B cell (primary cell): Measurements from ENCODE around the gene RNF126. TPM values are rescaled to one million over a fixed set of nuclear protein-coding genes. Genes with fewer than 3 reads are reported as not detected.

ENCODE experiments used
- ATAC-seq: fragments of 200-7000 bp; cut with Tn5 transposase; one replicate; pipeline ENCODE4 v1.10.0; 2021; ENCODE audit warnings: low read depth, mild to moderate bottlenecking, moderate number of reproducible peaks, moderate library complexity
- CTCF ChIA-PET: fragments of 350-600 bp; sonication (Branson Sonifier 250); formaldehyde crosslinking; loops from one replicate; lab custom pipeline; 2021; ENCODE audit warnings: antibody characterized with exemption, inconsistent platforms; lab: Charles Lee
- POLR2A ChIA-PET: fragments of 350-600 bp; sonication (Branson Sonifier 250); formaldehyde crosslinking; loops from one replicate; lab custom pipeline; 2021; ENCODE audit warnings: antibody characterized with exemption; lab: Charles Lee
- DNase-seq: peaks from one replicate; pipeline ENCODE4 v3.0.0; 2013
- H2AFZ ChIP-seq: 2 replicates; pipeline ENCODE4 v1.6.1; 2012; ENCODE audit warnings: mild to moderate bottlenecking, low read depth, low read length; ENCODE audit not compliant: insufficient read depth, poor library complexity, severe bottlenecking
- H3K27ac ChIP-seq, 2 donors: 1 replicate in 1 of 2; 2 replicates in 1 of 2; pipeline ENCODE4 v1.5.1; 2012 to 2013; ENCODE audit warnings: low read length in 2 of 2, mild to moderate bottlenecking in 2 of 2, moderate library complexity in 1 of 2
- H3K27me3 ChIP-seq, 4 experiments: fragments of 200-600 bp in 1 of 4; sonication (generic) in 1 of 4; replicated peaks in 1 of 4; 1 replicate in 2 of 4; 2 replicates in 2 of 4; pipeline versions ENCODE4 v1.6.1 to v1.7.0; 2013 to 2016; ENCODE audit warnings: low read length in 3 of 4, mild to moderate bottlenecking in 2 of 4, mixed read lengths in 1 of 4, moderate library complexity in 1 of 4; ENCODE audit not compliant: insufficient read depth in 4 of 4, control insufficient read depth in 3 of 4; ENCODE audit errors: control extremely low read depth in 1 of 4
- H3K36me3 ChIP-seq, 2 experiments: replicated peaks in 1 of 2; 1 replicate in 1 of 2; 2 replicates in 1 of 2; pipeline versions ENCODE4 v1.6.1 to v1.7.1; 2013; ENCODE audit warnings: low read length in 1 of 2; ENCODE audit not compliant: insufficient read depth in 2 of 2, control insufficient read depth in 1 of 2; ENCODE audit errors: control extremely low read depth in 1 of 2, extremely low read depth in 1 of 2
- H3K4me1 ChIP-seq, 2 donors: fragments of 200-600 bp in 1 of 2; sonication (generic) in 1 of 2; 1 replicate in 1 of 2; 2 replicates in 1 of 2; pipeline versions ENCODE4 v1.5.1 to v1.6.1; 2013 to 2017; ENCODE audit warnings: low read length in 2 of 2; ENCODE audit not compliant: control insufficient read depth in 2 of 2, insufficient read depth in 2 of 2
- H3K4me2 ChIP-seq: replicated peaks from 2 replicates; pipeline ENCODE3; 2012; ENCODE audit warnings: mild to moderate bottlenecking, low read depth, low read length; ENCODE audit not compliant: poor library complexity, severe bottlenecking
- H3K4me3 ChIP-seq, 5 experiments: fragments of 200-600 bp in 1 of 5; sonication (generic) in 1 of 5; 1 replicate in 3 of 5; 2 replicates in 2 of 5; pipeline versions ENCODE4 v1.5.1 to v1.7.0; 2011 to 2016; ENCODE audit warnings: low read length in 4 of 5, mild to moderate bottlenecking in 4 of 5, low read depth in 2 of 5, control low read depth in 1 of 5, moderate library complexity in 1 of 5; ENCODE audit not compliant: insufficient read depth in 1 of 5; ENCODE audit errors: control extremely low read depth in 1 of 5, extremely low read depth in 1 of 5
- H3K79me2 ChIP-seq: fragments of 200-600 bp; sonication (generic); one replicate; pipeline ENCODE4 v1.6.0; 2016; ENCODE audit warnings: low read length; ENCODE audit not compliant: control insufficient read depth, insufficient read depth
- H3K9ac ChIP-seq: fragments of 200-600 bp; sonication (generic); 2 replicates; pipeline ENCODE4 v1.6.1; 2017; ENCODE audit warnings: mild to moderate bottlenecking, low read length, moderate library complexity
- H3K9me3 ChIP-seq, 3 donors: one replicate each; pipeline versions ENCODE4 v1.6.1 to v1.7.1; 2013; ENCODE audit warnings: low read length in 2 of 3; ENCODE audit not compliant: control insufficient read depth in 2 of 3, insufficient read depth in 1 of 3; ENCODE audit errors: control extremely low read depth in 1 of 3
- H4K20me1 ChIP-seq: 2 replicates; pipeline ENCODE4 v1.6.0; 2012; ENCODE audit warnings: mild to moderate bottlenecking, low read length; ENCODE audit not compliant: insufficient read depth, control insufficient read depth, poor library complexity, severe bottlenecking
- H3K27ac Mint-ChIP-seq: one replicate; pipeline ENCODE4 v1.8.0; 2021; ENCODE audit warnings: mixed read lengths
- H3K27me3 Mint-ChIP-seq: one replicate; pipeline ENCODE4 v1.8.0; 2021; ENCODE audit warnings: mixed read lengths
- H3K4me1 Mint-ChIP-seq: one replicate; pipeline ENCODE4 v1.8.0; 2021; ENCODE audit warnings: mixed read lengths
- H3K4me3 Mint-ChIP-seq: one replicate; pipeline ENCODE4 v1.8.0; 2021; ENCODE audit warnings: mixed read lengths
- H3K9me3 Mint-ChIP-seq: one replicate; pipeline ENCODE4 v1.8.0; 2022; ENCODE audit warnings: mixed read lengths; ENCODE audit not compliant: insufficient read depth
- CTCF ChIP-seq: fragments of 200-600 bp; IDR thresholded peaks from one replicate; pipeline ENCODE4 v1.8.0; 2022; ENCODE audit warnings: antibody characterized with exemption, mild to moderate bottlenecking
- EZH2 ChIP-seq: IDR thresholded peaks from 2 replicates; pipeline ENCODE4 v1.6.1; 2012; ENCODE audit warnings: borderline replicate concordance, low read depth, mild to moderate bottlenecking, moderate library complexity, low read length; ENCODE audit not compliant: insufficient read depth, poor library complexity, severe bottlenecking
- WGBS: methylation state at CpG from one replicate; pipeline ENCODE4 v1.1.5; 2013; ENCODE audit warnings: missing lambda C conversion rate; ENCODE audit not compliant: insufficient coverage; 5-methylcytosine and 5-hydroxymethylcytosine counted together
- intact Hi-C: fragments of 100-400 bp; cut with micrococcal nuclease; formaldehyde crosslinking; loops from one replicate; pipeline ENCODE4 v1.10.0; 2022
- polyA plus RNA-seq: library from polyadenylated mRNA; depleted of rRNA; stranded (reverse); fragments of >200 nt; gene quantifications from 2 replicates; pipeline ENCODE4 v1.2.3, GENCODE V29; 2012
- total RNA-seq, 2 donors: library from RNA; stranded (reverse); fragments of 120-200 nt in 1 of 2; gene quantifications; 1 replicate in 1 of 2; 2 replicates in 1 of 2; pipeline versions ENCODE4 v1.2.3 to v1.2.4, GENCODE V29; 2013 to 2022

Gene RNF126
- total and polyA plus RNA-seq, 2 donors (not counting 1 experiment from before 2014, with no cell fraction given): 74.3 to 118 TPM

- Mint-ChIP-seq H3K4me1 (peaks cover 6% of the 10 kb centered on the region), H3K27me3 (no peaks in the 10 kb centered on the region), H3K9me3 (no peaks in the 10 kb centered on the region), H3K27ac (peak overlapping the region; percentile 98), H3K4me3 (peak overlapping the region; percentile 96)
- peaks cover 0 to 32% (median 0%) of the 10 kb centered on the region in 3 donors for H3K9me3 ChIP-seq
- H3K79me2 ChIP-seq: no peaks in the 10 kb centered on the region
- CTCF ChIA-PET: interaction anchor here (2.2 kb wide), 1 partner anchor 18 kb away, joined by 8 read pairs; the partner anchor contains the start of gene RNF126
- TF ChIP-seq CTCF: no peak
- TF ChIP-seq EZH2: no peak
- H3K36me3 ChIP-seq: no peaks in the 10 kb centered on the region
- intact Hi-C loops: no loop called here
- H4K20me1 ChIP-seq: peaks cover 19% of the 10 kb centered on the region
- H3K4me2 ChIP-seq: peak overlapping the region; percentile 98
- H3K9ac ChIP-seq: peak overlapping the region; percentile 75
- 14% methylated on average over 45 of the region's 54 CpGs for WGBS
- DNase-seq: peak; percentile 85
- peaks cover 6 to 21% of the 10 kb centered on the region in 2 donors for H3K4me1 ChIP-seq
- POLR2A ChIA-PET: interaction anchor here (0.7 to 1.1 kb wide), 4 partner anchors 18 to 664 kb away, joined by 3 to 8 read pairs (median 5); partner anchors contain the start of genes BSG and RNF126
- peak overlapping the region; percentile 92 for H2AFZ ChIP-seq
- peak overlapping the region; percentile 81 to 89 for H3K27ac ChIP-seq
- ATAC-seq: no peak
- peak overlapping the region in 4 of 5 experiments; percentile 53 to 91 (median 62) for H3K4me3 ChIP-seq
- H3K27me3 ChIP-seq: peaks cover 0 to 15% (median 3%) of the 10 kb centered on the region in 4 experiments
Observed at GRCh38 chr19:681029-682019, 18.3 kb upstream of the RNF126 start.
